Hepatocyte (in vitro differentiated cells): ENCODE data around the gene CPED1.

Experiments
- CTCF ChIP-seq: fragments of 200-600 bp; sonication (generic); IDR thresholded peaks from 2 replicates; pipeline ENCODE4 v1.5.1; 2016; ENCODE audit warnings: antibody characterized with exemption, mild to moderate bottlenecking; ENCODE audit not compliant: poor library complexity
- EZH2 ChIP-seq: fragments of 200-600 bp; sonication (generic); IDR thresholded peaks from 2 replicates; pipeline ENCODE4 v1.6.1; 2016; ENCODE audit warnings: antibody characterized with exemption, mild to moderate bottlenecking, borderline replicate concordance
- EZH2phosphoT487 ChIP-seq: fragments of 200-600 bp; sonication (generic); IDR thresholded peaks from one replicate; pipeline ENCODE4 v1.6.1; 2018; ENCODE audit warnings: antibody characterized with exemption, mild to moderate bottlenecking, low read depth, moderate library complexity; ENCODE audit not compliant: unreplicated experiment, severe bottlenecking

- no peak for TF ChIP-seq CTCF
- TF ChIP-seq EZH2, result no peak
- no peak for TF ChIP-seq EZH2phosphoT487
These were observed 84.3 kb downstream of the CPED1 start for GRCh38 chr7:121072826-121073225.
